Measurements from ENCODE around the gene MYO1E.

MYO1E gene

GRCh38 chr15:59143281-59143680 lies 229.4 kb downstream of the MYO1E start:
- TF ChIP-seq, protein P1, sequence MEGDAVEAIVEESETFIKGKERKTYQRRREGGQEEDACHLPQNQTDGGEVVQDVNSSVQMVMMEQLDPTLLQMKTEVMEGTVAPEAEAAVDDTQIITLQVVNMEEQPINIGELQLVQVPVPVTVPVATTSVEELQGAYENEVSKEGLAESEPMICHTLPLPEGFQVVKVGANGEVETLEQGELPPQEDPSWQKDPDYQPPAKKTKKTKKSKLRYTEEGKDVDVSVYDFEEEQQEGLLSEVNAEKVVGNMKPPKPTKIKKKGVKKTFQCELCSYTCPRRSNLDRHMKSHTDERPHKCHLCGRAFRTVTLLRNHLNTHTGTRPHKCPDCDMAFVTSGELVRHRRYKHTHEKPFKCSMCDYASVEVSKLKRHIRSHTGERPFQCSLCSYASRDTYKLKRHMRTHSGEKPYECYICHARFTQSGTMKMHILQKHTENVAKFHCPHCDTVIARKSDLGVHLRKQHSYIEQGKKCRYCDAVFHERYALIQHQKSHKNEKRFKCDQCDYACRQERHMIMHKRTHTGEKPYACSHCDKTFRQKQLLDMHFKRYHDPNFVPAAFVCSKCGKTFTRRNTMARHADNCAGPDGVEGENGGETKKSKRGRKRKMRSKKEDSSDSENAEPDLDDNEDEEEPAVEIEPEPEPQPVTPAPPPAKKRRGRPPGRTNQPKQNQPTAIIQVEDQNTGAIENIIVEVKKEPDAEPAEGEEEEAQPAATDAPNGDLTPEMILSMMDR (IDR thresholded peaks at IDR 0.05): no peak
- Histone ChIP-seq H3K4me3 (no peak overlapping the region), H3K36me3 (peaks cover 26 to 75% (median 72%) of the 10 kb centered on the region in 3 donors), H3K4me1 (peaks cover 0 to 8% (median 5%) of the 10 kb centered on the region in 4 donors), H3K27me3 (no peaks in the 10 kb centered on the region), H3K9me3 (no peaks in the 10 kb centered on the region), H3K27ac (no peak overlapping the region)
- intact Hi-C loops (cut with DNase I; ENCODE audit: low total_unique reads): no loop called here
- no peak for DNase-seq

- DNase-seq: no peak
- peaks cover 42 to 90% (median 81%) of the 10 kb centered on the region in 3 donors for H3K36me3 ChIP-seq
- H3K27ac ChIP-seq: no peak overlapping the region
- H3K9me3 ChIP-seq: no peaks in the 10 kb centered on the region
- TF ChIP-seq, protein P1 (IDR thresholded peaks at IDR 0.05): no peak
- H3K4me1 ChIP-seq: no peaks in the 10 kb centered on the region
- intact Hi-C loops (cut with DNase I; ENCODE audit: low total_unique reads): no loop called here
- H3K27me3 ChIP-seq: no peaks in the 10 kb centered on the region
- H3K4me3 ChIP-seq: no peak overlapping the region
These were observed 232.0 kb downstream of the MYO1E start for GRCh38 chr15:59140422-59141226.

DNA sequence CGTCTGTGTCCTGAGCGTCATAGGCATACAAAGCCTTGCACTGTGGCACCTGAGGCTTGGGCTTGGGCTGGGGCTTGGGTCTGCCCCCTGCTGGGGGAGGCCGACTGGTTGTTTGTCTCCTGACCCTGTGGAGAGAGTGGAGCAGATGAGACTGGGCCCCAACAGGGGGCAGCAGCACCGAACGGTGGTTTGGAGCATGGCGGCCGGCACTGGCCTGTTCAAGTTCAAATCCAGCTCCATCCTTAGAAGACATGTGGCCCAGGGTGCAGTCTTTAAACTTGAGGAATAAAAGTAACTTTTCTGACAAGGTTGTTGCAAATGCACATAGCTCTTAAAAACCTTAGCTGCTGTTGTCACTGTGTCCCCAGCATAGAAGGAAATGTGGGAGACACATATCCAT lies 234.4 kb downstream of the MYO1E start:
- Histone ChIP-seq H3K36me3 (peaks cover 52 to 92% (median 83%) of the 10 kb centered on the region in 3 donors), H3K4me1 (no peaks in the 10 kb centered on the region), H3K27ac (no peak overlapping the region), H3K27me3 (no peaks in the 10 kb centered on the region), H3K4me3 (no peak overlapping the region), H3K9me3 (no peaks in the 10 kb centered on the region)
- DNase-seq: no peak
- TF ChIP-seq, protein P1 (IDR thresholded peaks at IDR 0.05): peak; percentile 27 to 28
- intact Hi-C loops (cut with DNase I; ENCODE audit: low total_unique reads): no loop called here

GRCh38 chr15:59137566-59137965 lies 235.1 kb downstream of the MYO1E start:
- H3K9me3 ChIP-seq: no peaks in the 10 kb centered on the region
- intact Hi-C loops (cut with DNase I; ENCODE audit: low total_unique reads): no loop called here
- peaks cover 49 to 91% (median 79%) of the 10 kb centered on the region in 3 donors for H3K36me3 ChIP-seq
- DNase-seq: no peak
- H3K27ac ChIP-seq: no peak overlapping the region
- H3K4me3 ChIP-seq: no peak overlapping the region
- H3K27me3 ChIP-seq: no peaks in the 10 kb centered on the region
- TF ChIP-seq, protein P1 (IDR thresholded peaks at IDR 0.05): no peak
- H3K4me1 ChIP-seq: no peaks in the 10 kb centered on the region

GRCh38 chr15:59133929-59134427 lies 238.7 kb downstream of the MYO1E start:
- Histone ChIP-seq H3K9me3 (peaks cover 0 to 4% (median 0%) of the 10 kb centered on the region in 3 donors), H3K27me3 (no peaks in the 10 kb centered on the region), H3K4me1 (no peaks in the 10 kb centered on the region), H3K36me3 (peaks cover 54 to 61% (median 57%) of the 10 kb centered on the region in 3 donors), H3K4me3 (no peak overlapping the region), H3K27ac (no peak overlapping the region)
- TF ChIP-seq, protein P1 (IDR thresholded peaks at IDR 0.05): no peak
- no peak for DNase-seq
- intact Hi-C loops (cut with DNase I; ENCODE audit: low total_unique reads): no loop called here
